Spinal cord (tissue), 10 donors: ENCODE data around the gene IL1F10. TPM values are rescaled to one million over a fixed set of nuclear protein-coding genes. Genes with fewer than 3 reads are reported as not detected.

Experiments used
- DNase-seq, 6 donors: peaks; one replicate each; pipeline versions ENCODE4 v3.0.0 to v3.0.0-alpha.2; 2013 to 2015; ENCODE audit warnings: low spot score in 6 of 6, low read depth in 4 of 6
- H3K27ac ChIP-seq: one replicate; pipeline ENCODE4 v1.5.1; 2013; ENCODE audit warnings: low read depth, low read length, control low read depth
- H3K27me3 ChIP-seq: one replicate; pipeline ENCODE4 v1.6.1; 2013; ENCODE audit warnings: low read length; ENCODE audit not compliant: control insufficient read depth, insufficient read depth
- H3K36me3 ChIP-seq: one replicate; pipeline ENCODE4 v1.6.1; 2013; ENCODE audit warnings: low read length; ENCODE audit not compliant: control insufficient read depth, insufficient read depth
- H3K4me1 ChIP-seq: one replicate; pipeline ENCODE4 v1.6.1; 2013; ENCODE audit warnings: low read length; ENCODE audit not compliant: control insufficient read depth, insufficient read depth
- H3K4me3 ChIP-seq: one replicate; pipeline ENCODE4 v1.5.1; 2013; ENCODE audit warnings: low read depth, low read length, control low read depth
- H3K9me3 ChIP-seq: one replicate; pipeline ENCODE4 v1.6.1; 2013; ENCODE audit warnings: low read length; ENCODE audit not compliant: control insufficient read depth, insufficient read depth
- WGBS: methylation state at CpG from one replicate; pipeline ENCODE4 v1.1.5; 2013; ENCODE audit warnings: missing lambda C conversion rate; ENCODE audit not compliant: insufficient coverage; 5-methylcytosine and 5-hydroxymethylcytosine counted together
- polyA plus RNA-seq, 2 donors: library from polyadenylated mRNA; unstranded; fragments of 120-200 nt; gene quantifications; one replicate each; pipeline ENCODE4 v1.2.1, GENCODE V29; 2013; ENCODE audit not compliant: insufficient read length in 2 of 2
- total RNA-seq, 2 donors: library from RNA; depleted of rRNA in 1 of 2; stranded (reverse); fragments of 120-200 nt in 1 of 2; fragments of >200 nt in 1 of 2; gene quantifications; one replicate each; pipeline versions ENCODE4 v1.2.3 to v1.2.4, GENCODE V29; 2013 to 2014
- donor health status: healthy.

Gene IL1F10
- total and polyA plus RNA-seq, 4 donors = not detected

DNA sequence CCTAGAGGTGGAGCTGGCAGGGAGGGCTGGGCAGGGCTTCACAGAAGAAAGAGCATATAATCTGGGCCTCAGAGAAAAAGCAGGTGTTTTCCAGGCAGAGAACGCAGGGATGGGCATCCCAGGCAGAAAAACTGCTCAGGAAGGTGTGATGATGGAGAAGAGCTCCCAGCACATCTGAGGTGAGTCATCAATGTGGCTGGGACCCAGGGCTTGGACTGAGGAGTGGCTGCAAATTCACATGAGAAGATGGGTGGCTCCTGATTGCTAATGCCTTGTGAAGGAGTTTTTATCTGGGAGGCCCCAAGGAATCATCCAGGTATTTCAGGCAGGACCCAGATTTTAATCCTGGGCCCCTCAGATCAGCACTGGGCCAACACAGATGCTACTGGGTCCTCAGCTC is 10.2 kb downstream of the IL1F10 start:
- no peak for DNase-seq
- no peak overlapping the region for H3K4me3 ChIP-seq
- H3K36me3 ChIP-seq = no peaks in the 10 kb centered on the region
- no peaks in the 10 kb centered on the region for H3K4me1 ChIP-seq
- no peaks in the 10 kb centered on the region for H3K27me3 ChIP-seq
- no peaks in the 10 kb centered on the region for H3K9me3 ChIP-seq
- WGBS = 88% methylated on average over 1 of the region's 1 CpG
- no peak overlapping the region for H3K27ac ChIP-seq

DNA sequence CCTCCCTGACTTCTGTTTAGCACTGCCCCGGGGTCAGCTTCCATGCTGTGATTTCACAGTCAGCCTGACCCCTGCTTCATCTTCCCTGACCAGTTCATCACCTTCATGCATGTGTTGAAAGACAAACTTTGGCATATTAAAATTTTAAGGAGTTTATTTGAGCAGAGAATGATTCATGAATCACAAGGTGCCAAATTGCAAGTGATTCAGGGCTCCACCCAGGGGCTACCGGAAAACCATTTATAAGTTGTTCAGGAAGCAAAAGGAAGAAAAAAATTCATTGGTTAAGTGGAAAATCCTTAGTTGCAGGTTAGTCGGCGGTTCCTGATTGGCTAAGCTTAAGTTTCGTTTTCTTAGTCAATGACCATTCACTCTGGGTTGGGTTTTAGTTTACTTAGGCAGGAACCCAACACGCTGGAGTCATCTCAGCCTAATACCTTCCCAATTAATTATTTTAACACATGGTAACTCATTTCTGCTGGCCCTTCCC is 10.6 kb downstream of the IL1F10 start:
- no peaks in the 10 kb centered on the region for H3K27me3 ChIP-seq
- no peak overlapping the region for H3K27ac ChIP-seq
- WGBS = 83% methylated on average over 2 of the region's 6 CpGs
- no peak overlapping the region for H3K4me3 ChIP-seq
- peak in 1 of 6 donors; percentile 18 for DNase-seq
- H3K4me1 ChIP-seq = no peaks in the 10 kb centered on the region
- no peaks in the 10 kb centered on the region for H3K9me3 ChIP-seq
- H3K36me3 ChIP-seq = no peaks in the 10 kb centered on the region

- no peaks in the 10 kb centered on the region for H3K27me3 ChIP-seq
- 60% methylated on average over 1 of the region's 4 CpGs for WGBS
- no peaks in the 10 kb centered on the region for H3K9me3 ChIP-seq
- H3K4me1 ChIP-seq = no peaks in the 10 kb centered on the region
- H3K27ac ChIP-seq = no peak overlapping the region
- H3K4me3 ChIP-seq = no peak overlapping the region
- H3K36me3 ChIP-seq = no peaks in the 10 kb centered on the region
- DNase-seq = no peak
Observed at GRCh38 chr2:113079131-113079530, 11.4 kb downstream of the IL1F10 start.

DNA sequence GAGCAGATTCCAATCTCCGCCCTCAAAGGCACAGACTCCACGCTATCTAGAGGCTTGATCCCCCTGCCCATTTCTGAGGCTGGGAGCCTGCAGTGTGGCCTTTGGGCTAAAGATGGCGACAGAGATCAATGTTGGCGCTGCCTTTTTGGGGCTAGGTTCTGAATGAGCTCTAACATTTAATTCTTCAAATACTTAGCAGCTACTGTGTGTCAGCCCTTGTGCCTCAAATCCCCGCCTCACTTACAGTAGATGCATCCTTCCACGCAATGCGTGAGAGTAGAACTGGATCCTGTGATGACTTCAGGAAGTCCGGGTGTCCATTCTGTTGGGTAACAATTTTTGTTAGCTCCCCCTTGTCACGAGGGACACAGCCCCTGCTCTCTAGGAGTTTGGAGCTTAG is 12.4 kb downstream of the IL1F10 start:
- 13% methylated on average over 2 of the region's 9 CpGs for WGBS

DNA sequence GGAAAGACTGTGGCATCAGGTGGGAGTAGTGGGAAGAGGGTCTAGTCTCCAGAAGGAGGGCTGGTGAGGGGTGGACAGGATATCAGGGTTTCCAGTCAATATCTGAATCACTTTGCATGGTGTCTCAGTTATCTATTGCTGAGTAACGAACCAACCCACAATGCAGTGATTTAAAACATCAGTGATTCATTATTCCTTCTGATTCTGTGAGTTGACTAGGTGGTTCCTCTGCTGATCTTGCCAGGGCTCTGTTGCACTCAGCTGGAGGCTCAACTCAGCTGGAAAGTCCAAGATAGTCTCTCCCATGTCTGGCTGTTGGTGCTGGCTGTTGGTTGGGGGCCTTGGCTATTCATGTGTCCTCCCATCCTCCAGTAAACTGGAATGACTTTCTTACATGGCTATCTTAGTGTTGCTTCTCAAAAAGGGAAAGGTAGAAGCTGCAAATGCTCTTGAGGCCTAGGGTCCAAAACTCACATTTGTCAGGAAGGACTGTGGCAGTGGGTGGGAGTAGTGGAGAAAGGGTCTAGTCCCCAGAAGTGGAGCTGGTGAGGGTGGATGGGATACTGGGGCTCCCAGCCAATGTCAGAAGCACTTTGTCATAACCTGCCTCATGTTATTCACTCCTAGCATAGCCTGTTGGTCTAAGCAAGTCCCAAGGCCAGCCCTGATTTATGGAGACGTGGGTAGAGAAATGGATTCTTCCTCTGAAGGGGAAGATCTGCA is 13.9 kb downstream of the IL1F10 start:
- H3K4me1 ChIP-seq = no peaks in the 10 kb centered on the region
- 83% methylated on average over 1 of the region's 2 CpGs for WGBS

More for the DNA sequence above, 12.4 kb downstream of the IL1F10 start:
- peak in 5 of 6 donors; percentile 9 to 70 (median 22) for DNase-seq
- Histone ChIP-seq H3K4me3 (no peak overlapping the region), H3K9me3 (no peaks in the 10 kb centered on the region), H3K36me3 (no peaks in the 10 kb centered on the region), H3K4me1 (no peaks in the 10 kb centered on the region), H3K27ac (no peak overlapping the region), H3K27me3 (no peaks in the 10 kb centered on the region)

DNA sequence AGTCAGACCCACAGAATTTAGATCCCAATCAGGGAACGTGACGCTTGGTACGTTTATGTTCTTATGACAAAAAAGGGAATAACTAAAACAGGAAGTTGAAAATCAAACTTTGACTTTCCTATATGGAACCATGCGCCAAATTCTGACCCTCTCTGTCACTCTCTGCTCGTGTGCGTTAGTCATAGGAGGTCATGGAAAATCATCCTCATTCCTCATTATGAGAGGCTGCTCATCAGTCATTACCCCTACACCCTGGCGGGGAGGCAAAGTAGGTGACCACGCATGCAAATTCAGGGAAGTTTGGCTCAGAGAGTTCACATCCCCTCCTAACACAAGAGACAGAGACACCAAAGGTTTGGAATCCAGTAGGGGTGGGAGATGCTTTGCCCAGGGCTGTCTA is 15.5 kb downstream of the IL1F10 start:
- Histone ChIP-seq H3K4me3 (no peak overlapping the region), H3K4me1 (no peaks in the 10 kb centered on the region), H3K9me3 (no peaks in the 10 kb centered on the region), H3K27ac (no peak overlapping the region), H3K36me3 (no peaks in the 10 kb centered on the region), H3K27me3 (no peaks in the 10 kb centered on the region)
- WGBS = 60% methylated on average over 1 of the region's 8 CpGs
- no peak for DNase-seq

More for the DNA sequence above, 13.9 kb downstream of the IL1F10 start:
- Histone ChIP-seq H3K36me3 (no peaks in the 10 kb centered on the region), H3K27ac (no peak overlapping the region), H3K9me3 (no peaks in the 10 kb centered on the region), H3K4me3 (no peak overlapping the region), H3K27me3 (no peaks in the 10 kb centered on the region)
- DNase-seq = no peak

GRCh38 chr2:113084249-113085000 is 16.7 kb downstream of the IL1F10 start:
- Histone ChIP-seq H3K4me1 (no peaks in the 10 kb centered on the region), H3K27ac (no peak overlapping the region), H3K9me3 (no peaks in the 10 kb centered on the region), H3K27me3 (no peaks in the 10 kb centered on the region), H3K36me3 (no peaks in the 10 kb centered on the region), H3K4me3 (no peak overlapping the region)
- no peak for DNase-seq
- WGBS = 69% methylated on average over 2 of the region's 5 CpGs

DNA sequence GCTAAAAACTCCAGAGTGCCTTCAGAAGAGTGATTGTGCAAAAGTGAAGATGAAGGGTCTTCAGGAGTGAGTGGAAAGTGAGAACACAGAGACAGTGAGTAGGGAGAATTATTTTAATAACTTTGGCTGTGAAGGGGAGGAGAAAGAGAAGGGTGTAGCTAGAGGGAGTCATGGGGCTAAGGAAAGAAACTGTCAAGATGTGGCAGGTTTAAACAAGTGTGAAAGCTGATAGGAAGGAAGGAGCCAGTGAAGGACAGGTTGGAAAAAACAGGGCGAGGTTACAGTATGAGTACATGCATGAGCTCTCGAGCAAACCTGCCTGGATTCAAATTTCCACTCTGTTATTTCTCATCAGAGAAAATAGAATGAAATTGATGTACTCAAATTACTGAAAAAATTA is 17.8 kb downstream of the IL1F10 start:
- H3K27me3 ChIP-seq = no peaks in the 10 kb centered on the region
- H3K9me3 ChIP-seq = no peaks in the 10 kb centered on the region
- H3K36me3 ChIP-seq = no peaks in the 10 kb centered on the region
- no peak overlapping the region for H3K4me3 ChIP-seq
- H3K27ac ChIP-seq = no peak overlapping the region
- H3K4me1 ChIP-seq = no peaks in the 10 kb centered on the region
- no peak for DNase-seq
- no CpG with 5 or more reads among the region's 2 CpGs for WGBS

DNA sequence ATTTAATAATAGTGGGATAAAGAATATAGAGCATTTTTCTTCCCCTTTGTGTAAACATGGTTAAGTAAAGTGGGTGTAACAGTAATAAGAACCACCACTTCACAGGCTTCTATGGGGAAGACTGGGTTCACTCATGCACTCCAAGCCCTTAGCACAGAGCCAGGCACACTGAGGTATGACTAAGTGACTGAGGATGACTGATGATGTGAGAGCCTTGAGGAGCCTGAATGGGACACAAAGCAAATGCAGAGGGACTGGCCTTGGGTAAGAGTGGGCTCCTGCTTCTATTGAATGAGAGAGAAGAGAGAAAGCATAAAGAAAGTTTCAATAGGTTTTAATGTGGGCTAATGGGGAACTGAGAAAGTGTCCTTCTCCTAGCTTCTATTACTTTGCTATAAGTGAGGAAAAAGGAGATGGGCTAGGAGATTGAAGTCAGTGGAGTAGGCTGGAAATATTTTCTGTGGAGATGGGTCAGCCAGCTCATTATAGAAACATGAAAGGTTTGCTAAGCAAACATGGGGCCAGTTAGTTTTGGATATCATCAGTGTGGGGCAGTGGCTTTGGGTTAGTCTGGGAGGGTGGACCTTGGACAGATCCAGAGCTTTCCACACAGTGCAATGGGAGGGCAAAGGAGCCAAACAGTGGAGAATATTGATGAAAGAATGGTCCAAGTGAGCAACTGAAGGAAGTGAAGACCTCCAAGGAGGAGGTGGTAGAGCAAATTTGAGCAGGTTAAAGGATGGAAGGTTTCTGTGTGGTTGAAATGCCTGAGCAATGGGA is 20.6 kb downstream of the IL1F10 start:
- Histone ChIP-seq H3K27ac (no peak overlapping the region), H3K27me3 (no peaks in the 10 kb centered on the region)
- DNase-seq = no peak

More for the DNA sequence above, 20.6 kb downstream of the IL1F10 start:
- no peaks in the 10 kb centered on the region for H3K36me3 ChIP-seq
- H3K9me3 ChIP-seq = no peaks in the 10 kb centered on the region
- no peaks in the 10 kb centered on the region for H3K4me1 ChIP-seq
- H3K4me3 ChIP-seq = no peak overlapping the region
